ENCODE data around the gene ZNF431.

Gene ZNF431

DNA sequence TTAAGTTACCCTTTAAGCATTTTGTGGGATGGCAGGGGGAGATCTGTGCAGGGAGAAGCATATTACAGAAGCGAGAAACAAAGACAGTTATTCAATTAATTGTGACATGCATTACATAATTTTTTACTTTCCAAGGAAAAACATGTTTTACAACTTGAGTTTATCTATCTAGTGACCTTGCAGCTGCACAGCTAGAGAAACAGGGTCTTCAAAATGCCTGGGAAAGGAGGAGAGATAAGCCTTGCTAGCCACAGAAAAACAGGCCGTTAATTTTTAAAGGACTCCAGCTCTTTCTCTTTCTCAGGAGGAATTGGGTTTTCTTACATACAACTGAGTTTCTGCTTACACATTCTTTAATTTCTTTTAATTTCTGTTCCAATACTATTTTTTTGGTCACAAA, 14.8 kb upstream of the ZNF431 start:
- Histone ChIP-seq H3K27ac (replicated peaks) (no peak overlapping the region), H3K4me3 (replicated peaks; ENCODE audit: insufficient read depth, low read length) (no peak overlapping the region), H3K27me3 (ENCODE audit: insufficient read depth, poor library complexity, severe bottlenecking) (no peaks in the 10 kb centered on the region)
- no peak for DNase-seq (ENCODE audit: low read depth in 1 of 2, low spot score in 1 of 2)
- TF ChIP-seq, protein P1, sequence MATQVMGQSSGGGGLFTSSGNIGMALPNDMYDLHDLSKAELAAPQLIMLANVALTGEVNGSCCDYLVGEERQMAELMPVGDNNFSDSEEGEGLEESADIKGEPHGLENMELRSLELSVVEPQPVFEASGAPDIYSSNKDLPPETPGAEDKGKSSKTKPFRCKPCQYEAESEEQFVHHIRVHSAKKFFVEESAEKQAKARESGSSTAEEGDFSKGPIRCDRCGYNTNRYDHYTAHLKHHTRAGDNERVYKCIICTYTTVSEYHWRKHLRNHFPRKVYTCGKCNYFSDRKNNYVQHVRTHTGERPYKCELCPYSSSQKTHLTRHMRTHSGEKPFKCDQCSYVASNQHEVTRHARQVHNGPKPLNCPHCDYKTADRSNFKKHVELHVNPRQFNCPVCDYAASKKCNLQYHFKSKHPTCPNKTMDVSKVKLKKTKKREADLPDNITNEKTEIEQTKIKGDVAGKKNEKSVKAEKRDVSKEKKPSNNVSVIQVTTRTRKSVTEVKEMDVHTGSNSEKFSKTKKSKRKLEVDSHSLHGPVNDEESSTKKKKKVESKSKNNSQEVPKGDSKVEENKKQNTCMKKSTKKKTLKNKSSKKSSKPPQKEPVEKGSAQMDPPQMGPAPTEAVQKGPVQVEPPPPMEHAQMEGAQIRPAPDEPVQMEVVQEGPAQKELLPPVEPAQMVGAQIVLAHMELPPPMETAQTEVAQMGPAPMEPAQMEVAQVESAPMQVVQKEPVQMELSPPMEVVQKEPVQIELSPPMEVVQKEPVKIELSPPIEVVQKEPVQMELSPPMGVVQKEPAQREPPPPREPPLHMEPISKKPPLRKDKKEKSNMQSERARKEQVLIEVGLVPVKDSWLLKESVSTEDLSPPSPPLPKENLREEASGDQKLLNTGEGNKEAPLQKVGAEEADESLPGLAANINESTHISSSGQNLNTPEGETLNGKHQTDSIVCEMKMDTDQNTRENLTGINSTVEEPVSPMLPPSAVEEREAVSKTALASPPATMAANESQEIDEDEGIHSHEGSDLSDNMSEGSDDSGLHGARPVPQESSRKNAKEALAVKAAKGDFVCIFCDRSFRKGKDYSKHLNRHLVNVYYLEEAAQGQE (IDR thresholded peaks at IDR 0.05; ENCODE audit: insufficient replicate concordance, low read depth), result no peak
- TF ChIP-seq POLR2AphosphoS5 (IDR thresholded peaks at IDR 0.05; ENCODE audit: low read depth) (no peak), GABPA (IDR thresholded peaks at IDR 0.05; ENCODE audit: low read depth) (no peak), SPI1 (IDR thresholded peaks at IDR 0.05; ENCODE audit: borderline replicate concordance, low read depth) (0 out of 2 replicates have a peak, but pooled peaks have one; percentile 10)
- TF ChIP-seq, protein P2, sequence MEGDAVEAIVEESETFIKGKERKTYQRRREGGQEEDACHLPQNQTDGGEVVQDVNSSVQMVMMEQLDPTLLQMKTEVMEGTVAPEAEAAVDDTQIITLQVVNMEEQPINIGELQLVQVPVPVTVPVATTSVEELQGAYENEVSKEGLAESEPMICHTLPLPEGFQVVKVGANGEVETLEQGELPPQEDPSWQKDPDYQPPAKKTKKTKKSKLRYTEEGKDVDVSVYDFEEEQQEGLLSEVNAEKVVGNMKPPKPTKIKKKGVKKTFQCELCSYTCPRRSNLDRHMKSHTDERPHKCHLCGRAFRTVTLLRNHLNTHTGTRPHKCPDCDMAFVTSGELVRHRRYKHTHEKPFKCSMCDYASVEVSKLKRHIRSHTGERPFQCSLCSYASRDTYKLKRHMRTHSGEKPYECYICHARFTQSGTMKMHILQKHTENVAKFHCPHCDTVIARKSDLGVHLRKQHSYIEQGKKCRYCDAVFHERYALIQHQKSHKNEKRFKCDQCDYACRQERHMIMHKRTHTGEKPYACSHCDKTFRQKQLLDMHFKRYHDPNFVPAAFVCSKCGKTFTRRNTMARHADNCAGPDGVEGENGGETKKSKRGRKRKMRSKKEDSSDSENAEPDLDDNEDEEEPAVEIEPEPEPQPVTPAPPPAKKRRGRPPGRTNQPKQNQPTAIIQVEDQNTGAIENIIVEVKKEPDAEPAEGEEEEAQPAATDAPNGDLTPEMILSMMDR (IDR thresholded peaks at IDR 0.05; ENCODE audit: insufficient read depth, low read length), result no peak

DNA sequence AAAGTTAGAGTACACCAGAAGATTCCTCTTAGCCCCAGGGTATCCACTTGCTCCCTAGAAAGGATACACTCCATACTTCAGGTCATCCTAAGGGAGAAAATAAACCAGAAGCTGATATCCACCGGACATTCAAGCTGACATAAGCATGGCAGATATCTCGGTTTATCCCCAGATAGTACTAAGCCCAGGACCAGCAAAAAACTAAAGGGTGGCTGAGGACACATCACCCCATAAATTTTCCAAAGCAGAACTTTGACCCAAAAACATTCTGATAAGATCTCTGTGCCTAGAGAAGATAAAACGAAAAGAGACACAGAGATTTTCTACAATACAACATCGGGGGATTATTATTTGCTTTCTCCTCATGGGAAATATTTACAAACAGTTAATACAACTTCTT, 13.9 kb upstream of the ZNF431 start:
- H3K27me3 ChIP-seq (ENCODE audit: insufficient read depth, poor library complexity, severe bottlenecking), result no peaks in the 10 kb centered on the region
- no peak overlapping the region for H3K27ac ChIP-seq (replicated peaks)
- no peak overlapping the region for H3K4me3 ChIP-seq (replicated peaks; ENCODE audit: insufficient read depth, low read length)
- TF ChIP-seq POLR2AphosphoS5 (IDR thresholded peaks at IDR 0.05; ENCODE audit: low read depth) (no peak), GABPA (IDR thresholded peaks at IDR 0.05; ENCODE audit: low read depth) (no peak), SPI1 (IDR thresholded peaks at IDR 0.05; ENCODE audit: borderline replicate concordance, low read depth) (no peak)
- TF ChIP-seq, protein P2 (IDR thresholded peaks at IDR 0.05; ENCODE audit: insufficient read depth, low read length), result no peak
- TF ChIP-seq, protein P1 (IDR thresholded peaks at IDR 0.05; ENCODE audit: insufficient replicate concordance, low read depth), result no peak
- no peak for DNase-seq (ENCODE audit: low read depth in 1 of 2, low spot score in 1 of 2)

- Histone ChIP-seq H3K27me3 (ENCODE audit: insufficient read depth, poor library complexity, severe bottlenecking) (no peaks in the 10 kb centered on the region), H3K4me3 (replicated peaks; ENCODE audit: insufficient read depth, low read length) (no peak overlapping the region), H3K27ac (replicated peaks) (no peak overlapping the region)
- TF ChIP-seq, protein P2 (IDR thresholded peaks at IDR 0.05; ENCODE audit: insufficient read depth, low read length), result no peak
- no peak for TF ChIP-seq POLR2AphosphoS5 (IDR thresholded peaks at IDR 0.05; ENCODE audit: low read depth)
- TF ChIP-seq SPI1 (IDR thresholded peaks at IDR 0.05; ENCODE audit: borderline replicate concordance, low read depth), result no peak
- TF ChIP-seq GABPA (IDR thresholded peaks at IDR 0.05; ENCODE audit: low read depth), result no peak
- TF ChIP-seq, protein P1 (IDR thresholded peaks at IDR 0.05; ENCODE audit: insufficient replicate concordance, low read depth), result no peak
- DNase-seq (ENCODE audit: low read depth in 1 of 2, low spot score in 1 of 2), result no peak
These were observed 12.7 kb upstream of the ZNF431 start for GRCh38 chr19:21128901-21129698.
